ENCODE data around the gene ARHGEF16.

The ARHGEF16 gene

DNA sequence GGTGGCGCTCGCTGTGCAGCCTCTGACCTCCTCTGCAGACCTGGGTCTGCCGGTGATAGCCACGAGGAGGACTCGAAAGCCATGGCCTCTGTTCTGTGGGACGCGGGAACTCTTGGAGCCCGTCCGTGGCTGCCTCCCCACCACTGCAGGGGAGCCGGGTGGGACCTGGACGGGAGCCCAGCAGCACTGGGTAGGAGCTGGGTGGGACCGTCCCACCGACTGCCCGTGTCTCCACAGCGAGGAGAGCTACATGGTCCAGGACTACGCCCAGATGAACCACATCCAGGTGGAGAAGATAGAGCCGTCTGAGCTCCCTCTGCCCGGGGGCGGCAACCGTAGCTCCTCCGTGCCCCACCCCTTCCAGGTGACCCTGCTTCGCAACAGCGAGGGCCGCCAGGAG is 23.7 kb downstream of the ARHGEF16 start:
- H3K4me3 ChIP-seq (ENCODE audit: low read depth, low read length): no peak overlapping the region
- TF ChIP-seq, protein P1, sequence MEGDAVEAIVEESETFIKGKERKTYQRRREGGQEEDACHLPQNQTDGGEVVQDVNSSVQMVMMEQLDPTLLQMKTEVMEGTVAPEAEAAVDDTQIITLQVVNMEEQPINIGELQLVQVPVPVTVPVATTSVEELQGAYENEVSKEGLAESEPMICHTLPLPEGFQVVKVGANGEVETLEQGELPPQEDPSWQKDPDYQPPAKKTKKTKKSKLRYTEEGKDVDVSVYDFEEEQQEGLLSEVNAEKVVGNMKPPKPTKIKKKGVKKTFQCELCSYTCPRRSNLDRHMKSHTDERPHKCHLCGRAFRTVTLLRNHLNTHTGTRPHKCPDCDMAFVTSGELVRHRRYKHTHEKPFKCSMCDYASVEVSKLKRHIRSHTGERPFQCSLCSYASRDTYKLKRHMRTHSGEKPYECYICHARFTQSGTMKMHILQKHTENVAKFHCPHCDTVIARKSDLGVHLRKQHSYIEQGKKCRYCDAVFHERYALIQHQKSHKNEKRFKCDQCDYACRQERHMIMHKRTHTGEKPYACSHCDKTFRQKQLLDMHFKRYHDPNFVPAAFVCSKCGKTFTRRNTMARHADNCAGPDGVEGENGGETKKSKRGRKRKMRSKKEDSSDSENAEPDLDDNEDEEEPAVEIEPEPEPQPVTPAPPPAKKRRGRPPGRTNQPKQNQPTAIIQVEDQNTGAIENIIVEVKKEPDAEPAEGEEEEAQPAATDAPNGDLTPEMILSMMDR (IDR thresholded peaks at IDR 0.05; ENCODE audit: low read depth, low read length, missing control alignments): no peak
- DNase-seq (ENCODE audit: low read depth): no peak

DNA sequence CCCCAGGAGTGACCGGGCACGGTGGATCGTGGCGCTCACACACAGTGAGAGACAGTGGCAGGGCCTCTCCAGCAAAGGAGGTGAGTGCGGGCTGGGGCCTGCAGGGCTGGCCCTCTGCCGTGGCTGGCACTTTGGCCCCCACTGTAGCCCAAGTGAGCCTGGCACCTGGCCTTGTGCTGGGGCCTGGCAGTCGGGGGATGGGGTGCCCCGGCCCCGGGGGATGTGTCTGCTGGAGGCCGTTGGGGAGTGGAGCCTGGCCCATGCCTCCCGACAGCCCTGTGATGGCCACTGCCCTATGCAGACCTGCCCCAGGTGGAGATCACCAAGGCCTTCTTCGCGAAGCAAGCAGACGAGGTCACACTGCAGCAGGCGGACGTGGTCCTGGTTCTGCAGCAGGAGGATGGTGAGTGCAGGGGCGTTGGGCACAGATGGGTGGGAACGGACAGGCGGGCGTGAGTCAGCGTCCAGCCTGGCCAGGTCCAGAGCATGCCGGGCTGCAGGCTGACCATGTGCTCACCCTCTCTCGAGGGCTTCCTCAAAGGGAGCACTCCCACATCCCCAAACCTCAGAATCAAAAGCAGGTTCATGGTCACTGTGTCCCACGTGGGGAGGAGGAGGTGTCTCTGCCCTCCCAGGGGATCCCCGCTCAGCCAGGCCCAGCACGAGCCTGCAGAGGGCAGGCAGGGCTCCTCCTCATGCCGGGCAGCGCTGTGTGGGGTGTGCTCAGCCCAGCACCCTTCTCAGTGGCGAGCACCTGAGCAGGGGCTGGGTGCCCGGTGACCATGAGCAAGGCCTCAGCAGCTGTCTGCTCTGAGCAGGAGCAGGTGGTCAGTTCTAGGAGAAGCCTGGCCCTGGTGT is 25.3 kb downstream of the ARHGEF16 start:
- TF ChIP-seq, protein P1 (IDR thresholded peaks at IDR 0.05; ENCODE audit: low read depth, low read length, missing control alignments): no peak
- no peak for DNase-seq (ENCODE audit: low read depth)
- H3K4me3 ChIP-seq (ENCODE audit: low read depth, low read length): no peak overlapping the region

DNA sequence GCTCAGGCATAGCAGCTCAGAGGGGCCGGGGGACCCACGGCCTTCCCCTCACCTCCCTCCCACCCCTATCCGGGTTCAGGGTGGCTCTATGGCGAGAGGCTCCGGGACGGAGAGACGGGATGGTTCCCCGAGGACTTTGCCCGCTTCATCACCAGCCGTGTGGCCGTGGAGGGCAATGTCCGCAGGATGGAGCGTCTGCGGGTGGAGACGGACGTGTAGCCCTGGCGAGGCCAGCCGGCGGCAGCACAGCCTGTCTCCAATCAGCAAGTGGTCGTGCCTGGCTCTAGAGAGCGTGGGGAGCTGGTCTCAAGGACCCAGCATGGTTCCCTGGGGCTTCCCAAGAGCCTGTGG is 25.9 kb downstream of the ARHGEF16 start:
- TF ChIP-seq, protein P1 (IDR thresholded peaks at IDR 0.05; ENCODE audit: low read depth, low read length, missing control alignments): no peak
- no peak overlapping the region for H3K4me3 ChIP-seq (ENCODE audit: low read depth, low read length)
- no peak for DNase-seq (ENCODE audit: low read depth)

DNA sequence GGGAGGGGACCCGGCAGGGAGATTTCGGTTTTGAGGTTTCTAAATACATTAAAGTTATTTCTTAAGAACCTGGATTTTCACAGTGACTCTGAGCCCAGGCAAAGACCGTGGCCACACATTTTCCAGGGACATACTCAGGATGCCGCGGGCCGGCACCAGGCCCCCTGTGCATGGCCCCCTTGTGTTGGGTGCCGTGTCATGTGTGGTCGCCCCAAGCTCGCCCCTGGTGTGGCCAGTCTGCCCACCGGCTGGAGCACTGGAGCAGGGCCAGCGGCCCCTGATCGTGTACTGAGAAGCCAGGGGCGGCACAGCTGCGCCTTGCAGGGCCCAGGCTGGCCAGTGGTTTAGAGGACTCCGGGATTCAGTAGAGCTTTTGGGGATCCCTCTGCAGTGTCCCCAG is 26.6 kb downstream of the ARHGEF16 start:
- no peak for DNase-seq (ENCODE audit: low read depth)
- TF ChIP-seq, protein P1 (IDR thresholded peaks at IDR 0.05; ENCODE audit: low read depth, low read length, missing control alignments): no peak
- no peak overlapping the region for H3K4me3 ChIP-seq (ENCODE audit: low read depth, low read length)

DNA sequence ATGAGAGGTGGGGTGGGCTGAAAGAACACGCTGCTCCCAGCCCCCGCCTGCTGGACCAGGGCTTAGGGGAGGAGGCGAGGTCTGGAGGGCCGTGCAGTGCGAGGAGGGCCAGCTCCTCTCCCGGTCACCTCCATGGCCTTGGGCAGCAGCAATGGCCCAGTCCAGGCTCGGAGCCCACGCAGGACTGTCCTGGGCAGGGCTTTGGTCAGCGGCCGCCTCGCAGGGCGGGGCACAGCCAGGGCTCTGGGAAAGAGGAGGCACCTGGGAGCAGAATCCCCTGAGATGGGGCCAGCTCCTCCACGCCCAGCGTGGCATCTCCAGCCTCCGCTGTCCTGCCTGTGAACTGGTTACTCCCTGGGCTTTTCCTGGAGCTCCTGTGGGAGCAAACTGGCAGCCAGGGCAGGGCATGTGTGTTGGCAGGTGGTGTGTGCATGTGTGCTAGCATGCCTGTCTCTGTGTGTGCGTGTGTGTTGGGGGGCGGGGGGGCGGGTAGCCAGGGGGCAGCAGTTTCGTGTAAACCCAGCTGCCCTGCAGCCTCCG is 27.4 kb downstream of the ARHGEF16 start:
- TF ChIP-seq, protein P1 (IDR thresholded peaks at IDR 0.05; ENCODE audit: low read depth, low read length, missing control alignments): no peak
- no peak overlapping the region for H3K4me3 ChIP-seq (ENCODE audit: low read depth, low read length)

DNA sequence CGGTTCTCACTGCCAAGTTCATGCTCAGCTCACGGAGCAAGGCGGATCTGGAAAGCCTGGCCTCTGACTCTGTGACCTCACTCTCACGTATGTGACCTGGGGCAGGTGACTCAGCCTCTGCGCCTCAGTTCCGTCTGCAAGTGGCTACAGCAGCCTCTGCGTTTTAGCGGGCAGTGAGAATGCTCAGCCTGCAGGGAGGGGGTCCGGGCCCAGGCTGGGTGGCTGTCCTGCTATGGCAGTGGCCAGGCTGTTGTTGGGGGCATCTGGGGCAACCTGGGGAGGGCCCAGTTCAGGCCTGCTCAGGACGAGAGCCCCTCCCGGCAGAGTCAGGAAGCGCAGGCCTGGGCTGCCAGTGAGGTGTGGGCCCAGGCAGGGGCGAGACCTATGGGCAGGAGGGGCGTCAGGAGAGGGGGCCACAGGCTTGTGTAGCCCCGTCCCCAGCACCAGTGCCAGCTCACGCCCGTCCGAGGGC is 27.9 kb downstream of the ARHGEF16 start:
- DNase-seq (ENCODE audit: low read depth): no peak
- no peak overlapping the region for H3K4me3 ChIP-seq (ENCODE audit: low read depth, low read length)
- TF ChIP-seq, protein P1 (IDR thresholded peaks at IDR 0.05; ENCODE audit: low read depth, low read length, missing control alignments): peak; percentile 42

More for the DNA sequence above, 27.4 kb downstream of the ARHGEF16 start:
- no peak for DNase-seq (ENCODE audit: low read depth)
